HG02642 (cell line): ENCODE data around the gene UCHL3.
A peak's percentile ranks its signal among the peaks of the same experiment; 100 is the strongest.

Experiments used
- ATAC-seq: cut with Tn5 transposase; IDR thresholded peaks from one replicate; pipeline ENCODE4 v1.9.1; 2021; ENCODE audit warnings: mild to moderate bottlenecking; ENCODE audit not compliant: unreplicated experiment, poor library complexity

The UCHL3 gene

GRCh38 chr13:75618308-75618707, 68.7 kb downstream of the UCHL3 start:
- no peak for ATAC-seq

- ATAC-seq: no peak
Measured at GRCh38 chr13:75620020-75620419, 70.4 kb downstream of the UCHL3 start.

GRCh38 chr13:75621147-75621546, 71.6 kb downstream of the UCHL3 start:
- no peak for ATAC-seq

GRCh38 chr13:75628801-75629200, 79.2 kb downstream of the UCHL3 start:
- ATAC-seq: no peak

GRCh38 chr13:75633285-75633684, 83.7 kb downstream of the UCHL3 start:
- ATAC-seq: no peak

GRCh38 chr13:75635101-75635827, 85.7 kb downstream of the UCHL3 start:
- no peak for ATAC-seq

GRCh38 chr13:75635828-75636435, 86.3 kb downstream of the UCHL3 start, which contains the start of gene LMO7:
LMO7 (plus strand) TSS chr13:75636330; CDS start chr13:75636658, 328 bp downstream.
- peak; percentile 70 for ATAC-seq

- ATAC-seq: peak; percentile 64
Measured at GRCh38 chr13:75636436-75637180, 87.0 kb downstream of the UCHL3 start.

GRCh38 chr13:75637181-75637750, 87.7 kb downstream of the UCHL3 start:
- no peak for ATAC-seq

GRCh38 chr13:75639454-75639853, 89.9 kb downstream of the UCHL3 start:
- ATAC-seq: no peak

GRCh38 chr13:75641026-75641425, 91.4 kb downstream of the UCHL3 start:
- ATAC-seq: no peak

GRCh38 chr13:75643182-75643581, 93.6 kb downstream of the UCHL3 start:
- ATAC-seq: no peak

GRCh38 chr13:75643693-75644092, 94.1 kb downstream of the UCHL3 start:
- ATAC-seq: no peak

GRCh38 chr13:75645141-75645540, 95.5 kb downstream of the UCHL3 start:
- ATAC-seq: no peak

GRCh38 chr13:75647126-75647784, 97.7 kb downstream of the UCHL3 start:
- ATAC-seq: peak; percentile 80

- no peak for ATAC-seq
Measured at GRCh38 chr13:75648446-75648845, 98.9 kb downstream of the UCHL3 start.

GRCh38 chr13:75651013-75651412, 101.4 kb downstream of the UCHL3 start:
- no peak for ATAC-seq

- no peak for ATAC-seq
Measured at GRCh38 chr13:75652726-75653125, 103.1 kb downstream of the UCHL3 start.
